ENCODE measurements around the gene USP3.
"Not testable (repeated sequence)": the region's sequence is repeated elsewhere in the genome, so short reads cannot be mapped to it uniquely, and the experiment has no call there.

USP3 gene

GRCh38 chr15:63610209-63610841, 105.9 kb downstream of the USP3 start:
- DNase-seq (ENCODE audit: low spot score) = peak; percentile 85

DNA sequence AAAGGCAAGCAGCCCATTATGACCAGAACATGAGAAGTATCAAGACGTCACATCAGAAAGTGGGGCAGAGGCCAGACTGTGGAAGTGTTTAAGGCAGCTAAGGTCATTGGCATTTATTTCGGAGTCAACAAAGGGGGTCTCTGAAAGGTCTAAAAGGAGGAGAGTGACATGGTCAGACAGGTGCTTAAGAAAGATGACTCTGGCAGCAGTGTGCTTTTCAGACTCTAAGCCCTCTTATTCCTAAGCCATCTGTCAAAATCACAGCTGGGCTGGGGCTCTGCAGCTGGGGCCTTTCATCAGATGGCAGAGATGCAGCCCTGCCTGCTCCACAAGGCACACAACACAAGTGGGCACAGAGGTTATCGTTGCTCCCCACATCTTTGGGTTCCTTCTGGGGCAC, 106.8 kb downstream of the USP3 start:
- no peak for DNase-seq (ENCODE audit: low spot score)

GRCh38 chr15:63612300-63612699, 107.9 kb downstream of the USP3 start:
- DNase-seq (ENCODE audit: low spot score) = no peak

DNA sequence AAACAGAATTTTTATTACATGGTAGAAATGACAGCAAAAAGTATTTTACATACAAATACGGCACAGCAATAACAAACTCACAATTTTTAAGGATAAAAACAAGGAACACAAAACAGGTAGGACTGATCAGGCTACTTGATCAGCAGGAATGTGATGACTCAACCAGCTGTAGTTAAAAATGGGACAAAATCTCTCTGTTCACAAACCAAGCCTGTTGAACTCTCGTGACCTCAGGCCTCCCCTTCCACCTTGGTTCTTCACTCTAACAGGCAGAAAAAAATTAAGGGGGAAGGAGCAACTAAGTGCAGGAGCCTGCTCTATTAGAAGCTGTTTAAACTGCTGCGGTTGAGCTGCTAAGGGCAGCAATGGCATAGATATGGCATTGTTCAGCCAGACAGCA, 111.5 kb downstream of the USP3 start:
- no peak for DNase-seq (ENCODE audit: low spot score)

DNA sequence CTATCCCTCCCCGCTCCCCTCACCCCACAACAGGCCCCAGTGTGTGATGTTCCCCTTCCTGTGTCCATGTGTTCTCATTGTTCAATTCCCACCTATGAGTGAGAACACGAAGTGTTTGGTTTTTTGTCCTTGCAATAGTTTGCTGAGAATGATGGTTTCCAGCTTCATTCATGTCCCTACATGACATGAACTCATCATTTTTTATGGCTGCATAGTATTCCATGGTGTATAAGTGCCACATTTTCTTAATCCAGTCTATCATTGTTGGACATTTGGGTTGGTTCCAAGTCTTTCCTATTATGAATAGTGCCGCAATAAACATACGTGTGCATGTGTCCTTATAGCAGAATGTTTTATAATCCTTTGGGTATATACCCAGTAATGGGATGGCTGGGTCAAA, 112.8 kb downstream of the USP3 start:
- not testable (repeated sequence) for DNase-seq (ENCODE audit: low spot score)

DNA sequence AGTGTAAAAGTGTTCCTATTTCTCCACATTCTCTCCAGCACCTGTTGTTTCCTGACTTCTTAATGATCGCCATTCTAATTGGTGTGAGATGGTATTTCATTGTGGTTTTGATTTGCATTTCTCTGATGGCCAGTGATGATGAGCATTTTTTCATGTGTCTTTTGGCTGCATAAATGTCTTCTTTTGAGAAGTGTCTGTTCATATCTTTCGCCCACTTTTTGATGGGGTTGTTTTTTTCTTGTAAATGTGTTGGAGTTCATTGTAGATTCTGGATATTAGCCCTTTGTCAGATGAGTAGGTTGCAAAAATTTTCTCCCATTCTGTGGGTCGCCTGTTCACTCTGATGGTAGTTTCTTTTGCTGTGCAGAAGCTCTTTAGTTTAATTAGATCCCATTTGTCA, 113.2 kb downstream of the USP3 start:
- not testable (repeated sequence) for DNase-seq (ENCODE audit: low spot score)

GRCh38 chr15:63620760-63621159, 116.4 kb downstream of the USP3 start:
- not testable (repeated sequence) for DNase-seq (ENCODE audit: low spot score)

DNA sequence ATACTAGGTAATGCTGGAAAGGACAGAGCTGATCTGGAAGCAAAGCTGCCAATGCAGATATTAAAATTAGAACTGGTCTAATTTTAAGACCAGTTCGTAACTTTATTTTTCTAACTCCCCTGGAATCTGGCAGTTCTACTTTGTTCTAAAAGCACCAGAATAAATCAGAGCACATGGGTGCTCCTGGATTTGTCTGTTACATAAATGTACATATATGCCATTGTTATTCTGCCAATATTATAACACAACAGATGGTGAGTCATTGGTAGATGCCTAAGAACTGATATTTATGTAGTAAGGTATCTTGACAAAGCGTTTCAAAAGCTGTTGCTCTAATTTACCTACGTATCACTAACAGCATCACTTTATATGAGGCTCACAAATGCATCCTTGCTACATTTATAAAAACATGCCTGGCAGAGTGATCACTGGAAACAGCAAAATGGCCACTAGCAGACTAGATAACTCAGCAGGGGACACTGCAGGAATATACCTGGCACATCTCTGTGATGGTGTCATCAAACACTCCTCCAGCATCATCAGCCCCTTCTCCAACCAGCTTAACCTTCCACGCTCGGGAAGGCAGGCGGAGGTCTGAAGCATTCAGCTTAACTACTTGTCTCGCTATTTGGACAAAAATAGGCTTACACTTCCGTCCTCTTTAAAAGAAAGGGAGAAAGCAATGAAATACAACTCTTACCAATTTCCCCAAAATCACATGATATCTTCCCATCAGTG, 119.0 kb downstream of the USP3 start:
- no peak for DNase-seq (ENCODE audit: low spot score)

- DNase-seq (ENCODE audit: low spot score) = no peak
These were observed 122.6 kb downstream of the USP3 start for GRCh38 chr15:63626955-63627354.

DNA sequence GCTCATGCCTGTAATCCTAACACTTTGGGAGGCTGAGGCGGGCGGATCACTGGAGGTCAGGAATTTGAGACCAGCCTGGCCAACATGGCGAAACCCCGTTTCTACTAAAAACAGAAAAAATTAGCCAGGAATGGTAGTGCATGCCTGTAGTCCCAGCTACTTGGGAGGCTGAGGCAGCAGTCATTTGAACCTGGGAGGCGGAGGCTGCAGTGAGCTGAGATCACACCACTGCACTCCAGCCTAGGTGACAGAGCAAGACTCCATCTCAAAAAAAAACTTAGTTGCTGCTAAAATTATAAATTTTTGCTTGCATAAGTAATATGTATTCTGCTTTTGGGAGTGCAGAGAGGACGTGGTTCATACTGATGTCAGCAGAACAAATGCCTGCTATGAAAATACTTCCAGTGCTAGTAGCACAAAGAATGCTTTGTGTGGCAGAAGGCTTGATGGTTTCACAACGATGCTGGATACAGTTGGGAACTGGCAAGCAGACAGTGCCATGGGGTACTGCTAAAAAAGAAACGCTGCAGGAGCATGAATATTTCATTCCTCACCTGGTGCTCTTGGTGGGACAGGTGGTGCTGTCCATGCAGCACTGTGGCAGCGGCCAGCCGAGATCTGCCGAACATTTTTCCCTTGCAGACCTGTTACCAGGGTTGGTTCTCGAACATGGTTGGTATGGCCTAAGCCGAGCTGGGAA, 123.9 kb downstream of the USP3 start:
- no peak for DNase-seq (ENCODE audit: low spot score)

- DNase-seq (ENCODE audit: low spot score) = no peak
These were observed 125.8 kb downstream of the USP3 start for GRCh38 chr15:63630036-63630751.

DNA sequence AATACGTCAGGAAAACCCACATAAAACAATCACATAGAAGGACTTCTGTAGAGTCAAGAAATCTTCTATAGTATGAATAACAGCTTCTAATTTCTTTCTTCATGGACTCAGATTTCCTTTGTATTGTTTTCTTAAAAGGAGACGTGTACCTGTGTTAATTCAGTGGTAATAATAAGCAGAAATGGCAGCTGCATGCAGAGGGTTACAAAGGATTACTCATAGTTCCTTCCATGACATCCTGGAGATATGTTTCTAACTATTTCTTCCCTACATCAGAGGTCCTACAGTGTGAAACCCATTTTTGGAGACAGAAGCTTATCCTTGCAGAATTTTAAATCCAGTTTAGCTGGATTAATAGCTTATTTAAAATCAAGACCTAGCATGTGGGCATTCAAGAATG, 128.9 kb downstream of the USP3 start:
- DNase-seq (ENCODE audit: low spot score) = no peak

GRCh38 chr15:63634154-63634553, 129.8 kb downstream of the USP3 start:
- DNase-seq (ENCODE audit: low spot score) = no peak

GRCh38 chr15:63636518-63637061, 132.2 kb downstream of the USP3 start:
- DNase-seq (ENCODE audit: low spot score) = no peak

DNA sequence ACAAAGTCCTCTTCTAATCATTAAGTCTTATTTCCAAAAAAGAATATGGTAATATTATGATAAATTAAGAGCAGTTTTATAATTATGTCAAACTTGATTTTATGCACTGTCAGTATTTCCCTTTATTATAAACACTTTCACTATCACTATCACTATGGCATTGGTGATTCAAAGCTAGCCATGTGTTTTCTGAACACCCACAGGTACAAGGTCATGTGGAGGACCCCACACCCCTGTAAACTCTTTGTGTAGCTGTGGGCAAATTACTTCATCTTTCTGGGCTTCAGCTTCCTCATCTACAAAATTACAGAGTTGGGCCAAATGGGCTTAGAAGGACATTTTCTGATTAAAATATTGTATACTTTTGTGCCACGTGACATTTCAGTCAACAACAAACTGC, 134.4 kb downstream of the USP3 start:
- no peak for DNase-seq (ENCODE audit: low spot score)

DNA sequence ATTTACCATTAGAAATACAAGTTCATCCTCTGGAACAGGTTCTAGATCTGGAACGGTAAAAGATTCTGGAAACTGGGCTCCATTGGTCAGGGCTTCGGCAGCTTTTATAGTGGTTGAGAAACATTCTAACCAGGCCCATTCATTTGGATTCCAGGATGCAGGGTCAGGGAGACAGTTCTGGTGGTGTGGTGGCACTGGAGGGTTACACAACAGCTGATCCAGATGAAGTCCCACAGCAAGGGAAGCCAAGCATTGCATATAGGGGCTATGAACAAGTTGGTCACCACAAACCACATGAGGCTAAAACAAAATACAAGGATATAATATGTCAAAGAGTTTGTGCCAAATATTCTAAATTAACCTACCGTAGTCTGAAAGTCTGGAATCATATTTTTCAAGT, 135.8 kb downstream of the USP3 start:
- no peak for DNase-seq (ENCODE audit: low spot score)

All from AG08395 (cell line).